GM19452 (cell line): ENCODE measurements around the gene KASH5.

Experiments used
- ATAC-seq: cut with Tn5 transposase; IDR thresholded peaks from one replicate; pipeline ENCODE4 v1.9.1; 2021; ENCODE audit not compliant: unreplicated experiment

KASH5 gene

DNA sequence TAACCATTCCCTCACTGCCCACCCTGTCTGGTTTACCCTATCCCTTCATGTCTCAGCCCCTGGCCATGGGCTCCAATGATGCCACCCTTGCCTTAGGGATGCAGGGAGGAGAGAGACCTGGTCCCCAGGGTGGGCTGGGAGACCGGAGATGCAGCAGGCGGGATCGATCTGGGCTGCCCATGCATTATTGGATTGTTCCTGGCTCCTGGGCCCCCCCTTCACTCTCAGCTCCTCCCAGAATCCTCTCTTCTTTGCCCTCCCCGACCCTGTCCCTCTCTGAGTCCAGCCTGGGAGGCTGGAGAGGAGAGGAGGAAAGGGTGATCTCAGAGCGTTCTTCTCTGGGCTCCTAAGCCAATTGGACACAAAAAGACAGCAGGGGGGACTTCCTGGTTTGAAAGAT lies 5.8 kb downstream of the KASH5 start:
- no peak for ATAC-seq

DNA sequence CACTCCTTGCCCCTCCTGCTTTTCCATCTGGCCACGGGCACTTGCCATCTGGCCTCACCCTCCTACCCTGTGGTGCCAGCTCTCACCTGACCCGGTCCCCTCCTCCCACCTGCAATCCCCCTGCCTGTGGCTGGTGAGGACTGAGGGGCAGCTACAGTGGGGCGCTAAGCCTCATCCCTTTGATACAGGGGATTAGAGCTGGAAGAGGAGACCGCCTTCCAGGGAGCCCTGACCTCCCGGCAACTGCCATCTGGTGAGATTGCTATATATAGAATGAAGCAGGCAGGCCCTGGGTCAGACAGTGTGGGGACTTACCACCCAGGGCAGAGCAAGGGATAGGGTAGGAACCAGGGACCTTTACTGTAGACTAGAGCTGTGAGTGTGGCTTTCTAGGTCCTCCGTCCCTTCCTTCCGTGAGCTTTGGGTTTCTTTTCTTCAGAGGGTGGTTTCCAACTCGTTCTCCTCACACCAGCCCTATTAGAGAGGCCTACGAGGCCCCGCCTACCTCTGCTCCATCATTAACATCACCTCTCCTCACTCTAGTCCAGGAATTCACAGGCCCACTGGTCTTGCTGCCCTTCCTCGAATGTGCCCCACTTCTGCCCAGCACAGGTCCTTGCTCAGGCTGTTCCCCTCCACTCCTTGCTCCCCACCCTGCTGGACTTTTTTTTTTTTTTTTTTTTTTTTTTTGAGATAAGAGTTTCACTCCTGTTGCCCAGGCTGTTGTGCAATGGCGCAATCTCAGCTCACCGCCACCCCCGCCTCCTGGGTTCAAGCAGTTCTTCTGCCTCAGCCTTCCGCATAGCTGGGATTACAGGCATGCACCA lies 7.7 kb downstream of the KASH5 start:
- no peak for ATAC-seq

DNA sequence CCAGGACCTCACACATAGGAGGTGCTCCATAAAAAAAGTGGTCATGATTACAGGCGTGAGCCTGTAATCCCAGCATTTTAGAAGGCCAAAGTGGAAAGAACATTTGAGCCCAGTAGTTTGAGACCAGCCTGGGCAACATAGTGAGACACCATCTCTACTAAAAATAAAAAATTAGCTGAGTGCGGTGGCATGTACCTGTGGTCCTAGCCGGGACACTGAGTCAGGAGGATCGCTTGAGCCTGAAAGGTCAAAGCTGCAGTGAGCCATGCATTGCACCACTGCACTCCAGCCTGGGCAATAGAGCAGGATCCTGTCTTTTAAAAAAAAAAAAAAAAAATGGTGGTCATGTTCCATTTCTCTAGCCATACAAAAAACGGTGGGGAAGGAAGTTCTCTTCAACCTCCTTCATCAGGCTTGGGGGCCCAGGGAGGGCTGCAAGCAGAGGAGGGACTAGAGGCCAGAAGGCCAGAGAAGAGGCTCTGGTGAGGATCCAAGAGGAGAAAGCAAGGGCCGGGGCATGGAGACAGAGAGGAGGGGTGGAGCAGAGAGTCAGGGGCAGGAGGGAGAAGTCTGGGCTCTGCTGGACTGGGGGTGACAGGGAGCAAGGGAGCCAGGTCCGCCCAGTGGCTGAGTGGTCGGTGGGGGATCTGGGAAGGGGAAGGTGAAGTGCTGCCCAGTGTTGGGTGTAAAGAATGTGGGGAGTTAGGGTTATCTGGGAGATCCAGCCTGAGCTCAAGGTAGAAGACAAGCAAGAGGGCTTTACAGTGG lies 8.9 kb downstream of the KASH5 start:
- ATAC-seq: no peak

DNA sequence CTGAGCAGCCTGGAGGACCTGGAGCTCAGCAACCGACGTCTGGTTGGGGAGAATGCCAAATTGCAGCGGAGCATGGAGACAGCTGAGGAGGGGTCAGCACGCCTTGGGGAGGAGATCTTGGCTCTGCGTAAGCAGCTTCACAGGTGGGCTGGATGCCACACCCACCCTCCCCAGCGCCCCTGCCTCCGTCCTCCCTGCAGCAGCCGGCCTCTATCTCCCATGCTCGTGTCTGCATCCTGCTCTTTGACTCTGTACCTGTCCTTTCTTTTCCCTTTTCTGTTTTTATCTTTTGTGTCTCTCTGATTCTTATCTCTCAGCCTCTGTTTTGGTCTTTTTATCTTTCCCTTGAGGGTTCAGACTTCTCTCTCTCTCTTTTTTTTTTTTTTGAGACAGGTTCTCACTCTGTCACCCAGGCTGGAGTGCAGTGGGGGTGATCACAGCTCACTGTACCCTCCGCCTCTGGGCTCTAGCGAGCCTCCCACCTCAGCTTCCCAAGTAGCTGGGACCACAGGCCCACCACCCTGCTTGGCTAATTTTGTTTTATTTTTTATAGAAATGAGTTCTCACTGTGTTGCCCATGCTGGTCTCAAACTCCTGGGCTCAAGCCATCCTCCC lies 10.1 kb downstream of the KASH5 start:
- ATAC-seq: no peak

DNA sequence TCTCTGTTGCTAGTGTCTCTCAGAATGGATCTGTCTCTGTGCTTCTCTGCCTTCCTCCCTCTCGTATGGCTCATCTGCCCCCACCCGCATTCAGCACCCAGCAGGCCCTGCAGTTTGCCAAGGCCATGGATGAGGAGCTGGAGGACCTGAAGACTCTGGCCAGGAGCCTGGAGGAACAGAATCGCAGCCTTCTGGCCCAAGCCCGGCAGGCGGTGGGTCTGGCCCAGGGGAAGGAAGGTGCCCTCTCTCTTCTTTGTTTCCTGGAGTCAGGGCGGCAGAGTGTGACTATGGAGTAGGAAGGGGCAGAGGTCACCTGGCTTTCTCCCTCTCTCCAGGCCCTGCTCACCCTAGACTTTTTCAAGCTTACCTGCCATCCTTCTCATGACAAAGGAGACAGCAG lies 10.9 kb downstream of the KASH5 start:
- no peak for ATAC-seq

DNA sequence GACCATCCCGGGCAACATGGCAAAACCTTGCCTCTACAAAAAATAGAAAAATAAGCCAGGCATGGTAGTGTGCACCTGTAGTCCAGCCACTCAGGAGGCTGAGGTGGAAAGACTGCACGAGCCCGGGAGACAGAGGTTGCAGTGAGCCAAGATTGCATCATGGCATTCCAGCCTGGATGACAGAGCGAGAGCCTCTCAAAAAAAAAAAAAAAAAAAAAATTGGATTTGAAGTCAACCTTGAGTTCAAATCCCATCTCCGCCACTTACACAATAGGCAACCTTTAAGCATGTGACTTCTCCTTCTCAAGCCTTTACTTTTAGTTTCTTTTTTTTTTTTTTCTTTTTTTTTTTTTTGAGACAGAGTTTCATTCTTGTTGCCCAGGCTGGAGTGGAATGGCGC lies 12.0 kb downstream of the KASH5 start:
- no peak for ATAC-seq

DNA sequence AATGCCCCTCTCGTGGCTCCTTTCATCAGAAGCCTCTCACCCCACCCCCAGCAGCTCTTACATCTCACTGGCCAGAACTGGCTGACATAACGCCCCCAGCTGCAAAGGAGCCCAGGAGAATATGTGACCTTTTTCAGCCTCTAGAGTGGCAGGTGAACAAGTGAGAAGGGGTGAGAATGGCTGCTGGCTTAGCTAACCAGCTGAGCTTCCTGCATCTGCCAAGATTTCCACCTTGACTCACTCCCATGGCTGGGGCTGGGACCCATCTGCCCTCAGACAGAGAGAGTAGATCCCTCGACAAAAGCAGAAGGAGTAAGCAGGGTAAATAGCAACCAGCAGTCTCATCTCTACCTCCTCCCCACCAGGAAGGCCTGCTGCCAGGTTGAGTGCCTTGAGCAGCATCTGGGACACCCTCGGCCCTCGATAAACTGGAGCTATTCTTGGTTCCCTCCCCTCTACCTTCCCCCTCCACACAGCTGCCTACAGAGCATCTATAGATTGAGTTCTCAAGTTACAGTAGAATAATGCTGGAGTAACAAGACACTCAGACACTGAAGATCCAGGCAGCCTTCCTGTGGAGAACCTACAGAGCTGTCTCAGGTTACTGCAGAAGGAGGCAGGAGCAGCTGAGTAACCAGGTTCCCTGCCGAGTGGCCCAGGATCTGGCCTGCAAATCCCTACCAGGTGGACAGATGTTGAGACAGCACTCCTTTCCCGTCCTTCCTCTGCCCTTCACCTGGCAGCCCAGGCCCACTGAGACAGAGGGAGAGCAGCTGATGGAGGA lies 15.5 kb downstream of the KASH5 start:
- ATAC-seq: no peak

DNA sequence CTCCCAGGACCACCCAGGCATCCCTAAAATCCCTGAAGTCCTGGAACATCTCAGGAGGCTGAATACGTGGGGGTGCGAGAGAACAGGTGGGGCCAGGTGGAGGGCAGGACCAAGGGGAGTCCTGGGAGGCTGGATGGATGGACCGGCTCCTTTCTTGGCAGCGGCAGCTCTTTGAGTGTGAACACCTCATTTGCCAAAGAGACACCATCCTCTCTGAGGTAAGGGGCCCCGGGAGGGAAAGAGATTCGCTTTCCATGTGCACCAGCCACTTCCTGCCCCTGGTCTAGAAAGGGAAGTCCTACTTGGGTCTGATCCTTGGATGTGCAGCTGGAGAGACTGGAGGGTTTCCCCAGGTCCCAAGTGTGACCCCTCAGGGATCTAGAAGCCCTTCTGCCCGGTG lies 19.0 kb downstream of the KASH5 start:
- ATAC-seq: no peak

DNA sequence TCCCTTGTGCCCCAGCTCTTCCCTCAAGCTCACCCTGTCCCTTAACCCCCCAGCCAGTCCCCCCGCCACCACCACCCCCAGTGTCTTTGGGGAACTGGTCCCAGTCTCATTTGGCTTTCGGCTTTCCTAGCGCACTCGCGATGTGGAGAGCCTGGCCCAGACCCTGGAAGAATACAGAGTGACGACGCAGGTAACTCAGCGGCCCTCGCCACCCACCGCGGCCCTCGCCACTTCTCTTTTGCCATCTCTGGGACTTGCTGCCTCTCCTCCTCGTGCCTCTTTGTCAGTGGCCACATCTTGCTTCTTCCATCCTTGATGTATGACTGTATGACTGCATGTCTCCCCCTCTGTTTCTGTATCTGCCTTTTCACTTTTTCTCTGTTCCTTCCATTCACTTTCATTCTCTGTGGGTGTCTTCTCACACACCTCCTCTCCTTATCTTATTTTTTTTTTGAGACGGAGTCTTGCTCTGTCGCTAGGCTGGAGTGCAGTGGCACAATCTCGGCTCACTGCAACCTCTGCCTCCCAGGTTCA lies 19.5 kb downstream of the KASH5 start:
- ATAC-seq: no peak

DNA sequence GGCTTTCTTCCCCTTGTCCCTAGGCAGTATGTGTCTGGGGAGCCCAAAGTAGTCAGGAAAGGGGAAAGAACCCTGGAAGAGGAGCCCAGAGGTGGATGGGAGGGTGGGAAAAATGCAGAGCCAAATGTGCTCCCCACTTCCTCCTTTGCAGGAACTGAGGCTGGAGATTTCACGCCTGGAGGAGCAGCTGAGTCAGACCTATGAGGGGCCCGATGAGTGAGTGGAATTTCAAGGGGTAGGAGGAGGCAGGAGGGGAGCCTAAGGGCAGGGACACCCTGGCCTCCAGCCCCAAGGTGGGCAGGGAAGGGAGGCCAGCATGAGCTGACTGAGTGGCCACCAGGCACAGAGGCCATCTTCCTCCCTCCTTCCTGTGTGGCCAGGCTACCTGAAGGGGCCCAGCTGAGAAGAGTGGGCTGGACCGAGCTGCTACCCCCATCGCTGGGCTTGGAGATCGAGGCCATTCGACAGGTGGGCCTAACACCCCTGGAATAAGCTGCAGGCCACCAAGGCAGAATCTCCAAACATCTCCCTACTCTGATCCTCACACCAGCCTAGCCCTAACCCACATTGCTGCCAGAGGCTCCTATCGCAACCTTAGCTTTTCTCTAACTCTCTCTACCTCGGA lies 20.9 kb downstream of the KASH5 start:
- no peak for ATAC-seq

DNA sequence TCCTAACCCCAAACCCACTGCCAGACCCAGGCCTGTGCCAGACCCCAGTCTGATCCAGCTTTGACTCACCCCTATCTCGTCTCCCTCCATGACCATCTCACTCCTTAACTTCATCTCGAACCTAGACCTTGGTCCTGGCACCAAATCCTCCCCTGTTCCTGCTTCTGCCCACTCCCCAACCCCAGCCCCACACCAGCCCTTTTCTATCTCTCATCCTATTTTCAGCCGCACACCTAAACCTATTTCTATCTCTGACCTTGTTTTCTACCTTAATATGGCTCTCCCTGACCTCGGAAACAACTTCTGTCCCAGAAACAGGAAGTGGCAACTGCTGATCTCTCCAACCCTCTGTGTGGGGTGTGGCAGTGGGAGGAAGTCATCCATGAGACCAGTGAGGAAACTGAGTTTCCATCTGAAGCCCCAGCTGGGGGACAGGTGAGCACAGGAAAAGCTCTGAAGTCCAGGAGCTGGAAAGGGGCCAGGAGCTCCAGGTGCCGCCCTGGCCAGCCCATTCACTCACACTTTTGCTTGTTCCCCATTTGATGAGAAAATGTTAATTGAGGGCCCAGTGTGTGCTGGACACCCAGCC lies 21.5 kb downstream of the KASH5 start:
- ATAC-seq: no peak

DNA sequence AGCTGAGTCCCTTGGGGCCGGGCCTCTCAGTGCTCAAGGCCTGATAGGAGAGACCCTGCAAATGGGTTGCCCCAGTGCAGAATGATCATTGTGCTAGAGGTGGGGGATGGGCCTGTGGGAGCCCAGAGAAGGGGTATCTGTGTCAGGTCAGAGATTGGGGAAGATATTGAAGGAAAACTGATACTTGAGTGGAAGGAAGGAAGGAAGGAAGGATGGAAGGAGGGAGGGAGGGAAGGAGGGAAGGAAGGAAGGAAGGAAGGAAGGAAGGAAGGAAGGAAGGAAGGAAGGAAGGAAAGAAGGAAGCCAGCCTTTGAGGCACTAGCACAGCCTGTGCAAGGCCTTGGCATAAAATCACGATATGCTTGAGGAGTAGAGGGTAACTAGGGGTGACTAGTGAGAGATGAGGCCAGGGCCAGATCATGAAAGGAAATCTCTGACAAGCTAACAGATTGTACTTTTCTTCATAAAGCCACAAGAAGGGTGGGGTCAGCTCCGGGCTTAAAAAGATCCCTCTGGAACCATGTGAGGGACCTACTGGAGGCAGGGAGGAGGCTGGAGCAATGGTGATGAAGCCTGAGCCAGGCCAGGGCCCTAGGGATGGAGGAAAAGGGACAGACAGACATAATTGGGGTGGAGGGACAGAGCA lies 23.8 kb downstream of the KASH5 start:
- no peak for ATAC-seq

DNA sequence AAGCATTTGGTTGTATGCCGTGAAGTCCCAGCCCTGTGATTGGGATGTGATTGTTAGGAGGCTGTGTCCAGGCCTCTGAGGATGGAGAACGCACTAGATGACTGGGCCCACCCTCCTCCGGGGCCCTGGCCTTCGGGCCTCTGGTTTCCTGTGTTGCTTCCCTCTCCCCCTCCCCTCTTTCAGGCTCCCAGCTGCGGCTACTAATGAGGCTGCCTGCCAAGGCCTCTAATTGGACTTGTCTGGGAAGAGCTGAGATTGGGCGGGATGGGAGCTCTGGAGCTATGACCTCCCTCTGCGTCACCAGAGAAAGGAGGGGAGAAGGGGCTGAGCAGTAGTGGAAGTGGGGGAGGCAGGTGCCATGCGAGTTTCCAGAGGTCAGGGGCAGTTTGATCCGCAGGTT lies 25.3 kb downstream of the KASH5 start:
- no peak for ATAC-seq

DNA sequence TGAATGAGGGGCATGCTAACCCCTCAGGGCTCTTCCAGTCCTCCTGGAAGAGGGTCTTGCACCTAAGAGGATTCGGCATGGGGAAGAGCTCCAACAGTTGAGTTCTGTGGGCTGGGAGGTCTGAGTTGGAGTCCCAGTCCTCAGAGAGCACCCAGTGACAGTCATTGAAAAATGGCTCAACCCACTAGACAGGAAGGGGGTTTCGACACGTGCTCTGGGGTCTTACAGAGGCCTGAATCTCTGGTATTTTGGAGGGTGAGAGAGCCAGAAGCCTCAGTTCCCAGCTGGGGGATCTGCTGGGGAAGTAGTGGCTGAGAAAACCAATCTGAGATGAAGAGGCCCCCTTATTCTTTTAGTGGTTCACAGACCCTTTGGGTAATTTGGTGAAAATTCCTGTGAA lies 26.2 kb downstream of the KASH5 start:
- no peak for ATAC-seq

DNA sequence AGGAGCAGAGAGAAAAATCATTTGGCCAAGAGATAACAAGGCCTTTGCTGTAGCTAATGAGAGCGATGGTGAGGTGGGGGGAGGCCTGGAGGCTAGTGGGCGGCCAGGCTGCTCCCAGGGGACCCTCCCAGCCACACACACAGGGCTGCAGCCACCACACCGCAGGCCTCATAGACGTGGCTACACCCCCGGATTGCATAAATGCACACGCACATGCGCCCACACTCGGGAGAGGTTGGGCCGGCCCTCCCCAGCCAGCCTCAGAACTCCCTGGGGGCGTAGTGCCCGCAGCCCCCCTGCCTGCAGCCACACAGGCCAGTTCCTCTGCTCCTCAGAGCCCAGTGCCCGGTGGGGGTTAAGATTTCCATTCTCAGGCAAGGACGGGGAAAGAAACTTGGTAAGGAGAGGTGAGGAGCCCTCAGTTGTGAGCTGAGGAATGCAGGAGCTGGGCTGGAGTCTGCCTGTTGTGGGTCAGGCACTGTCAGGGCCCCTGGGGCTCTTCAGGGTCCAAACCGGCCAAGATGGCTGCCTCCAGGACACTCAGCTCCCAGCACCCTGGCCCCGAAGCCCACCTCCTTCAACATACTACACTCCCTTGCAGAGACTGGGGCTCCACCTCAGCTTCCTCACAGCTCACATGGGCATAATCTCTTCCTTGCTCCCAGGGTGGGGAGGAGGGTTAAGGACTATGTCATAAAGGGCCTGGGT lies 27.2 kb downstream of the KASH5 start:
- no peak for ATAC-seq

DNA sequence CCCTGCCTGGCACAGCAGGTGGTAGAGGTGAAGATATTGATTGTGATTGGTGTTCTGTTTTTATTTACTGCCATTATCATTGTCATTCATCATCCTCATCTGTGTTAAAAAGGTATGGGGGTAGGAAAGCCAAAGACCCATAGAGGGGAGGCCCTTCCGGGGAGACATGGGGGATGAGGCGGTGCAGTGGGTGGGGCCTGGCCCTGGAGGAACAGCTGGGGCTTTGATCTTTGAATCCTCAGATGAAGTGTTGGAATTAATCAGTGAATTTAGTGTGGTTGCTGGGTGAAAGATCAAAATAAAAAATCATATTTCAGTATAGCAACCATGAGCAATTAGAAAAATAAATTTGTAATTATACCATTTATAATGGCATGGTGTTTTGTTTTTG lies 27.8 kb downstream of the KASH5 start:
- ATAC-seq: no peak

DNA sequence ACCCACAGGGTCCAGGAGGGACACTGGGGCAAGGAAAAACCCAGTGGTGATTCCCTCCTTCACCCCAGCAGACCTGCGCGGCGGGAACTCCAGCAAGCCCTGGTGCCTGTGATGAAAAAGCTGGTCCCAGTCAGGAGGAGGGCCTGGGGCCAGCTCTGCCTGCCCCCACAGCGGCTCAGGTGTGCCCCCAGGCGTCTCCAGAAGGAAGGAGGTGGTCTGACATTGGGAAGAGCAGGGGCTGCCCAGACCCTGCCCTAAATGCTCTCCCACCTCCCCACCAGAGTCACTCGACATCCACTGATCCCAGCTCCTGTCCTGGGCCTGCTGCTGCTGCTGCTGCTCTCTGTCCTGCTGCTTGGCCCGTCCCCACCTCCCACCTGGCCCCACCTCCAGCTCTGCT lies 29.0 kb downstream of the KASH5 start:
- no peak for ATAC-seq

DNA sequence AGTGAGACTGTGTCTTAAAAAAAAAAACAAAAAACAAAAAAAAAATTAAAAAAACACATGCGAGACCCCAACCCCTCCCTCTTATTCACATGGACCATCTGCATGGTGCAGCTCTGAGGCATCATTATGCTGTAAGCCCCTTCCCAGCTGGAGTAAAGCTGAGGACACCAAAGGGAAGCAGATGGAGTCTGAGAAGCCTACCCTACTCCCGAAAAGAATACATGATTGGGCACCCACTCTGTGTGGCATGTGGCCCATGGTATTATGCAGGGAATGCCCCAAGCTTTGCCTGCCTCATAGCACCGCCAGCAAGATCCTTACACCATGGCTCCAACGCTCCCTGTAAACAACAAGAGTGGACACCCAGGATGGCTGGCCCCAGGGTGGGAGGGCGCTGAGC lies 30.5 kb downstream of the KASH5 start:
- ATAC-seq: no peak

DNA sequence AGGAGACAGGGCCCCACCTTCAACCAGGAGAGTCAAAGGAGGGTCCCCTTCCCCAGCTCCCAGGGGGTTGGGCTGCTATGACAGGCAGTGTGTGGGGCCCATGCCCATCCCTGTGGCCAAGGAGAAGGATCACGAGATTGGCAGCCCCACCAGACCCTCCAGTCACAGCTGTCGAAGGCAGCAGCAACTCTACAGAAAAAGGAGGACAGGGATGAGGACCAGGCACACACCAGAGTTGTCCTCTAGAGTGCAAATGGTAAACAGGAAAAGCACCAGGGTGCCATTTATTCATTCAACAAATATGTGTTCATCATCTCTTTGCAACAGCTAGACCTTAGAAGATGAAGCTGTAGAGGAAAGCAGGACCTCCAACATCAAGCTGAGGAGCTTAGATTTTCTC lies 31.1 kb downstream of the KASH5 start:
- no peak for ATAC-seq
